Sigmoid colon (tissue), 4 donors: ENCODE measurements around the gene CAT.

Experiments used
- CTCF ChIP-seq, 4 experiments: fragments of 450-650 bp in 3 of 4; fragments of 200-600 bp in 1 of 4; IDR thresholded peaks; one replicate each; pipeline ENCODE4 v1.5.1; 2016 to 2019; ENCODE audit warnings: antibody characterized with exemption in 4 of 4, mild to moderate bottlenecking in 3 of 4, moderate library complexity in 2 of 4
- EP300 ChIP-seq, 4 donors: sonication (generic); formaldehyde crosslinking; IDR thresholded peaks; one replicate each; pipeline ENCODE4 v1.6.1; 2017; ENCODE audit warnings: antibody characterized with exemption in 4 of 4
- POLR2A ChIP-seq, 2 donors: fragments of 450-650 bp; IDR thresholded peaks; one replicate each; pipeline ENCODE4 v1.6.1; 2016; ENCODE audit warnings: antibody characterized with exemption in 2 of 2, mild to moderate bottlenecking in 2 of 2, moderate library complexity in 2 of 2
- POLR2AphosphoS5 ChIP-seq, 4 donors: sonication (generic); formaldehyde crosslinking; IDR thresholded peaks; one replicate each; pipeline ENCODE4 v1.6.1; 2017; ENCODE audit warnings: antibody characterized with exemption in 4 of 4

- TF ChIP-seq POLR2A (IDR thresholded peaks at IDR 0.05) (no peak), CTCF (IDR thresholded peaks at IDR 0.05) (no peak), POLR2AphosphoS5 (IDR thresholded peaks at IDR 0.05) (no peak), EP300 (IDR thresholded peaks at IDR 0.05) (no peak)
These were observed 11.4 kb upstream of the CAT start for GRCh38 chr11:34427186-34427805.
